GM19035 (cell line): ENCODE data around the gene ACSL6.

Experiments
- ATAC-seq: cut with Tn5 transposase; IDR thresholded peaks from one replicate; pipeline ENCODE4 v1.9.1; 2021; ENCODE audit not compliant: unreplicated experiment

Gene ACSL6

DNA sequence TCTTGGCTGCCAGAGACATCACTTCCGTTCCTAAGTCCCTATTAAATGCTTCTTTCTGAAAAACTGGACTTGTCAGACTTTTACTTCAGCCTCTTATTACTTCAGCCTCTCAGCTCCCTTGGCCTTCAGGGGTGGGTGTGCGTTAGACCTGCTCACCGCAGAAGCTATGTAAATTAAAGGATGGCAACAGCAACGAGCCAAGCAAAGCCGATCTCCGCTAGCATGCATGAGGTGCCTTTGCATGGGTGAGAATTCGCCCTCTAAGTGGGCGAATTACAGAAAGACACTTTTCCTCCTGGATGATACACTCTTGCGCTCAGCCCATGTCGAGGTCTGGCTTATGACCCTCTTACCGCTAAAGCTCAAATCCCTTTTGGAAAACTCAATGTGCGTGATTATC, 38.1 kb upstream of the ACSL6 start:
- ATAC-seq = no peak

DNA sequence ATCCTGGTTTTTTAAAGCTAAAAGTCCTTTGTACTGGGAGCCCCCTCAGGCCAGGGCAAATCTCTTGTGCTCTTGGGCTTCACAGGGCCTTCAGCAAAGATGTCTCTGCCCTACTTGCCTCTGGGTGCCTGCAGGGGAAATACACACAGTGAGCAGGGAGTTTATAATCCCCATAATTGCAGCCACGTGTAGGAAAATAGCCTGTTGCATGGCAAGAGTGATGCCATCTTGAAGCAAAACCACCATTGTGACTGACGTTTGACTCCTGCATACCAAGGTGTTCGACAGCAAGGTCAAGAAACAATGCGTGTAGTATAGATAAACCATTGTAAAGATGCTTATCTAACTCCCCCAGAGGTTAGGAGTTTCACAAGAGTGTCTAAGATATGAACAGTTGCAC, 37.6 kb upstream of the ACSL6 start:
- no peak for ATAC-seq

DNA sequence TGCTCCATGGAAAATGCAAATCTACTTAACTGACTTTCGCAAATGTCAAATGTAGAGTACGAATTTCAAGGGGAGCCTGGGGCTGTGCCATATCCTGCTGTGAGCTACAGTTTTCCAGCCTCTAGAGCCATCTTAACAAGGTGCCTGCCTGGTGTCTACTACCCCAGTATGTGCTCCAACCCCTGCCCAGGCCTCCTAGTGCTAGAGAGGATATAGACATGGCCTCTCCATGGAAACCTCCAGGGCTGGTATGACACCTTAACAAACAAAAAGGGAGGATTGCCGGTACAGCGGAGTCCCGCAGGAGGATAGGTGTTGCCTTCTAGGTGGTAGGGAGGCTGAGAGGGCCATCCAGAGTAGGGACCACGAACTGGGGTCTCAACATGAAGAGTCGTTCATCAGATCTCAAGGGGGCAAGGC, 35.4 kb upstream of the ACSL6 start:
- ATAC-seq = no peak

DNA sequence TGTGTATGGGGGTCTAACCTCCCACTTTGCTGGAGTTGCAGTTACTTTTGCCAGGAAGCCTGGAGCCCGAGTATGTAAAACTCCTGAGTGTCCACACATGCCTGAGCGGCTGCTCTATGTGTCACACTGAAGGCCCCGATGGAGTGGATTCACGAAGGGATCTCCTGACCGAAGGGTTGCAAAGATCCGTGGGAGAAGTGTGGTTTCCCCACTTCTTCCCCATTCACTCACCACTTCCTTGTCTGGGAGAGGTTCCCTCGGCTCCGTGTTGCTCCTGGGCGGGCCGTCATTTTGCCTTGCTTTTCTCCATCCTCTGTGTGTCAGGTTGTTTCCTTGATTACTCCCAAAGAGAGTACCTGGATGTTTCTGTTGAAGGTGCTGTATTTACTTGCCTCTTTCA, 32.7 kb upstream of the ACSL6 start:
- ATAC-seq = no peak

DNA sequence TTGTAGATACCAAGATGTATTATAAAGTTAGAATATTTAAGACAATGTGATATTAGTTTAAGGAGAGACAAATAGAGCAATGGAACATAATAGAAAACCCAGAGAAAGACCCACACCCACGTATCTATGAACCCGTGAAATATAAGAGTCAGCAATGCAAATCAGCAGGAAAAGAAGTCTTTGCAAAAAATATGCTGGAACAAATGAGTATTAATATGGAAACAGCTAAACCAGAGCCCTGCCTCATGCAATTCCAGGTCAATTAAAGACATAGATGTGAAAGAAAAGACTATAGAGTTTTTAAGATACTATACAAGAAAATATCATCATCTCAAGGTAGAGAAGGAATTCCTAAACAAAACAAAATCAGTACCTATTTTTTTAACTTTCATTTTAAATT, 25.9 kb upstream of the ACSL6 start:
- ATAC-seq = no peak

DNA sequence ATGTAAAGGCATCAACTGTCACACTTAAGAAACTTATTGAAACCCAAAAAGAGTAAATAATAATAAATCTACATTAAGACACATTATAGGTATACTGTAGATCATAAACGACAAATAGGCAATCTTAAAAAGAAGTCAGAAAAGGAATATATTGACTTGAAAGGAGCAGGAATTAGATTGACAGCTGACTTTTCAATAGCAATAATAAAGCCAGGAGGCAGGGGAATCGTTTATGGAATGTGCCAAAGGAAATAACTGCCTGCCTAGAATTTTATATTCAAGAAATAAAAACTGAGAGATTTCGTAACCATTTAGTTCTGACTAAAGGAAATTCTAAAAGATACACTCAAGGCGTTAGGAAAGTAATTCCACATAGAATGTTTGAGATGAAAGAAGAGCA, 21.7 kb upstream of the ACSL6 start:
- ATAC-seq = no peak

GRCh38 chr5:132032196-132032595, 20.7 kb upstream of the ACSL6 start:
- ATAC-seq = no peak

GRCh38 chr5:132030610-132031009, 19.2 kb upstream of the ACSL6 start:
- no peak for ATAC-seq

DNA sequence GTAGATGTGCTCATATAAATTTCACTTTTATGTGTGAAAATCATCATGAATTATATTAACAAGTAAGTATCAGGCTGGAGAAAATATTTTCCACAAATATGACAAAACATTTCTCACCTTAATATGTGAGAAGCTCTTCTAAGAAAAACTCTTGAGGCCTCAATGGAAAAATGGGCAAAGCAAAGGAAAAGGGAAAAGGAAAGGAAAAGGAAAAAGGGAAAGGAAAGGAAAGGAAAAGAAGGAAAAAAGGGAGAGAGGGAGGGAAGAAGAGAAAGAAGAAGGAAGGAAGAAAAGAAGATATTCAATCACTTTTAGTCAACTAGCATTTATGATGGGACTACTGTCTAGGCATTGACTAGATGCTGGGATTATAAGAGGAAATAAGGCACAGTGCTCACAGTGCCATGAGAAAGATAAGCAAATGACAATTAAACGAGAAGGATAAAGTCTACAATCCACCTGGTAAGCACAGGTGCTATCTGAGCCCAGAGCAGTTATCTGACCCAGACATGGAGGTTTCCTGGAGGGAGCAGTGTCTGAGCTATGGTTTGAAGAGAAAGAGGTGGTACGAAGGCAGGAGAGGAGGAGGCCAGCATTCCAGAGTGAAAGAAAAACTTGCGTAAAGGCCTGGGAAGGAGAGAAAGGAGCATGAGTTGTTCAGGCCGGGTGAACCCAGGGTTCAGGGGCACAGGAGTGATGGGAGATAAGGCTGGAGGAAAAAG, 18.3 kb upstream of the ACSL6 start:
- ATAC-seq = no peak

DNA sequence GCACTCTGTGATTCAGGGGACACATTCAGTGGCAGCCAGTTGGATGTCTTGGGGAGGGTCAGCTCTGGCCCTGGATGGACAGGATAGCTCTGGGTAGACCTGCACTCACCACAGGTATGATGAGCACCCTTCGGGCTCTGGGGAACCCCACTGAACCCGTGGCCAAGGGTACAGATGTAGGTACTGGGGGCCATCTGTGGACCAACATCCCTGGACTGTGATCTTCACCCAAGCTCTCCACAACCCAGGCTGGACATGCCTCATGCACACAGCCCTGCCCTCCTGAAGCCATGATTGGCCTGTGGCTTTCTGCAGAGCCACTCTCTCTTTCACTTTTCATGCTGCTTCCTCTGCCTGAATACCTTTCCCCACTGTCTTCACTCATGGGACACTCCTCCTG, 15.6 kb upstream of the ACSL6 start:
- no peak for ATAC-seq

- no peak for ATAC-seq
Observed at GRCh38 chr5:132026516-132027008, 15.1 kb upstream of the ACSL6 start.

DNA sequence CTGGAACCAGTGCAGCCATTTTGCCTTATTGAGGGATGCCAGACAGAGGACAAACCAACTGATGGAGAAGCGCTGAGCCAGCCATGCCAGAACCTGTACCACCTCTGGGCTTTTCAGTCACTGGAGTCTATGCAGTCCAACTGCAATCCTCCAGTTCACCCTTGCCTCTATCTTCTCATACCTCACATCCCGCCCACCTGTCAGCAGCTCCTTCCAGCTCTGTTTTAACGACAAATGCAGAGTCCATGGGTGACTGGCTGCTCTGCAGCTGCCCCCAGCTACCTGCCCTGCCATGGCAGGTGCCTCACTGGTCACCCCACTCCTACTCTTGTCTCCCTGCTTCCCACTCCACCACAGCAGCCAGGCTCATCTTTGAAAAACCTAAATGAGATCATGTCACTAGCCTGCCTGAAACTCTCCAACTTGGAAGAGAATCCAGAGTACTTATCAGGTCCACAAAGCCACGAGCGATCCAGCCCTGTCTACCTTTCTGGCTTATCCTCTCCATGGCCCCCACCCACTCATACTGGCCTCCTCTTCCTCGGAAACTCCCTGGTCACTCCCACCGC, 14.0 kb upstream of the ACSL6 start:
- no peak for ATAC-seq

DNA sequence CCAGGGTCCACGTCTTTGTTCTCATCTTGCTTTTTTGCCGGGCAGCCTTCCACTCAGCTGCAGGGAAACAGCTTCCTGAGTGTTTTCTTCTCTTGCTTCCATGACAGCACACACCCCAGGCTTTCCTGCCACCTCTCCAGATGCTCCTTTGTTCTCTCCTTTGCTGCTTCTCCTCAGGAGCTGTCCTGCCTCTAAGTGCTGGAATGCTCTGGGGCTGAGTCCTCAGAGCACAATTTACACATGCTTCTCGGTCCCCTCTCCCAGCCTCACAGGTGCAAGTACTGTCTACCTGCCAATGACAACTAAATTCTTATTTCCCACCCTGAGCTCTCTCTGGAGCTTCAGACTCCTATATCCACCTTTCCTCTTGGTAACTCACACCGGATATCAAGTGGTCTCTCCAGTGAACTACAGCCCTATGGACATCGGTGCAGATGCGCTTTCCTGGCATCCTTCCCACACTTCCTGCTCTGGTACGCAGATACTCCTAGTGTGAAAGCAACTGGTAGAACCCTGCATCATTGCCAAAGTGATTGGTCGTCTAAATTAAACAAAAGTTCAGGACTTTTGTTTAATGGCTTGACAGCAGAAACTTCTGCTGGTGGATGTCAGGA, 13.4 kb upstream of the ACSL6 start:
- ATAC-seq = no peak

GRCh38 chr5:132024117-132024435, 12.6 kb upstream of the ACSL6 start:
- no peak for ATAC-seq

DNA sequence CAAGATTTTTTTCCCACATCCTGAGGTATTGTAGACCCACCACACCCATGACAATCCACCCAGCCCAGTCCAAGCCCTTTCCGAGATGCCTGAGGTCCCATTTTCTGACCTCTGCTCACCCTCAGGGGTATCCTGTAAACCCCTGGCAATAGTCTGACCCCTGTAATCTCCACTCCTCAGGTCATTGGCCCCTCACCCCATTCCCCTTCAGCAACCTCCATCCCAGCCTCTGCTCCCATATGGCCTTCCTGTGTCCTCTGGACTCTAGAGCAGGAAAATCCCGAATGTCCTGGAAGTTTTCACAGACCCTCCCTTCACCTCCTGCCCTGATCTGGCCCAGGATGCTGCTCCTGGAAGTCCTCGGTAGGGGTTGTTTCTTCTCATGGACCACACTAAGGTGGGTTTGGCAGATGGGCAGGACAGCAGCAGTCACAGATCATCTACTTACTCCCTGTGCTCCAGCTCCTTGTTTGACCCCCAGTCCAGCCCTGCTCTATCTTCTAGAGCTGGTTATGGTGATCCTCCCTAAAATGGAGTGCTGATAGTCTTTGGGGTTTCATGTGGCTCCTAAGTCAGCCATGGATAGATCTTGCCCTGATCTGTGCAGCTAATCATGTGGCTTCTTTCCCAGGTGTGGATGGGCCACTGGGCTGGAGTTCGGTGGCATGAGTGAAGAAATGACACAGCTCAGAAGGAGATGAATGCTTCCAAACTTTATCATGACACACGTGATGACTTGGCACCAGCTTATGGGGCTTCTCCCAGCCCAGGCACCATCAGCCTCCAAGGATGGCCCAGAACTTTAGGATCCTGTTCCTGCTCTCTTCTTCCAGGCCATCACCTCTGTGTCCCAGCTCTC, 12.0 kb upstream of the ACSL6 start:
- no peak for ATAC-seq

GRCh38 chr5:132022737-132023136, 11.3 kb upstream of the ACSL6 start:
- ATAC-seq = no peak

- ATAC-seq = no peak
Observed at GRCh38 chr5:132021654-132022053, 10.2 kb upstream of the ACSL6 start.

DNA sequence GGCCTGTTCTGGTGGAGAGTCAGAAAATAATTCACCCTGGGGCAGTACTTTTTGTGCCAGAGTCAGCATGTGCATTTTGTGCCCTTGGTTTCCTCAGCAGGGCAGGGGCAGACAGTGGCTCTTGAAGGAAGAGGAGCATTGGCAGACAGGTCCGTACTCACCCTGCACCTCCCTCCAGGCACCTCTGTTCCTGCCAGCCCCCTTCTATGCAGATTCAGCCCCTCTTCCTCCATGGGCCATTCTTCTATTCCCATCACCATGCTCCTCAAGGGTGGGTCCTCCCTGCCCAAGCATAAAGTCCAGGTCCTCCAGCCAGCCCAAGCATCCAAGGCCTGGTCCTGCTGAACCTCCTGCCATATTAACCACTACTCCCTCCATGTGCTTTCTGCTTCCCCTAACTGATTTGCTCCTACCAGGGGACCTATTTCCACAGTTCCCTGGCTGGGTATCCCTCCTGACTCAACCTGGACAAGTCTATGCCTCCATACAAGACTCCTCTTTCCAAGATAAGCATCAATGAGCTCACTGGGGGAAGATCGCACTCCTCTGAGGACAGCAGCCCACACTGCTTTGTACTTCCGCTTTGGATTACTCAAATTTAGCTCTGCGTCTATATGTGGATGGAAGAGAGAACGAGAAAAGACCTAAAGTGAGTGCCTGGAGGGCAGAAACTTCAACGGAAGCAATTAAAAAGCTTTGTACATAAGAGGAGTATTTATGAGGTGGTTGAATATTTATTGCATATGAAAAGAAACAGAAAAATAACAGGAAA, 9.3 kb upstream of the ACSL6 start:
- peak; percentile 26 for ATAC-seq

GRCh38 chr5:132019857-132020555, 8.5 kb upstream of the ACSL6 start:
- ATAC-seq = peak; percentile 99

GRCh38 chr5:132019337-132019736, 7.9 kb upstream of the ACSL6 start:
- no peak for ATAC-seq
